CD14-positive monocyte (primary cell): ENCODE results near the gene EPHA7. TPM values are rescaled to one million over a fixed set of nuclear protein-coding genes. Genes with fewer than 3 reads are reported as not detected.

Source experiments
- DNase-seq, 3 donors: peaks; one replicate each; pipeline ENCODE4 v3.0.0-alpha.2; 2011 to 2022
- H2AFZ ChIP-seq: 2 replicates; pipeline ENCODE4 v1.6.0; 2012; ENCODE audit warnings: mild to moderate bottlenecking, low read depth, low read length, inconsistent platforms; ENCODE audit not compliant: insufficient read depth, poor library complexity, severe bottlenecking
- H3K27ac ChIP-seq, 2 donors: 1 replicate in 1 of 2; 2 replicates in 1 of 2; pipeline ENCODE4 v1.5.1; 2012 to 2013; ENCODE audit warnings: low read length in 2 of 2, control low read depth in 1 of 2, inconsistent platforms in 1 of 2, low read depth in 1 of 2, mild to moderate bottlenecking in 1 of 2
- H3K27me3 ChIP-seq, 2 donors: one replicate each; pipeline versions ENCODE4 v1.6.0 to v1.6.1; 2011 to 2013; ENCODE audit warnings: low read length in 2 of 2; ENCODE audit not compliant: control insufficient read depth in 2 of 2, insufficient read depth in 2 of 2
- H3K36me3 ChIP-seq, 2 donors: replicated peaks in 1 of 2; 1 replicate in 1 of 2; 2 replicates in 1 of 2; pipeline versions ENCODE4 v1.5.1 to v1.6.1; 2012 to 2013; ENCODE audit warnings: low read length in 2 of 2, control low read depth in 1 of 2, inconsistent platforms in 1 of 2, mild to moderate bottlenecking in 1 of 2; ENCODE audit not compliant: insufficient read depth in 2 of 2, control insufficient read depth in 1 of 2
- H3K4me1 ChIP-seq, 2 donors: 1 replicate in 1 of 2; 2 replicates in 1 of 2; pipeline versions ENCODE4 v1.5.1 to v1.6.1; 2012 to 2013; ENCODE audit warnings: low read length in 2 of 2, control low read depth in 1 of 2, inconsistent platforms in 1 of 2, mild to moderate bottlenecking in 1 of 2, moderate library complexity in 1 of 2; ENCODE audit not compliant: insufficient read depth in 2 of 2, control insufficient read depth in 1 of 2
- H3K4me2 ChIP-seq: replicated peaks from 2 replicates; pipeline ENCODE3; 2012; ENCODE audit warnings: low read length, moderate library complexity, mild to moderate bottlenecking; ENCODE audit not compliant: poor library complexity, severe bottlenecking; ENCODE audit errors: extremely low read depth
- H3K4me3 ChIP-seq, 3 experiments: fragments of 200-600 bp in 1 of 3; sonication (generic) in 1 of 3; replicated peaks in 1 of 3; 1 replicate in 2 of 3; 2 replicates in 1 of 3; pipeline ENCODE4 v1.5.1; 2011 to 2013; ENCODE audit warnings: low read length in 3 of 3, mild to moderate bottlenecking in 3 of 3, control low read depth in 2 of 3, low read depth in 2 of 3, inconsistent platforms in 1 of 3, moderate library complexity in 1 of 3
- H3K79me2 ChIP-seq: 2 replicates; pipeline ENCODE4 v1.6.0; 2012; ENCODE audit warnings: mild to moderate bottlenecking, control low read depth, inconsistent platforms, low read length, moderate library complexity; ENCODE audit not compliant: insufficient read depth
- H3K9ac ChIP-seq: 2 replicates; pipeline ENCODE4 v1.6.0; 2017; ENCODE audit warnings: low read length, mild to moderate bottlenecking; ENCODE audit not compliant: insufficient read depth, poor library complexity, severe bottlenecking
- H3K9me3 ChIP-seq, 2 donors: replicated peaks in 1 of 2; 1 replicate in 1 of 2; 2 replicates in 1 of 2; pipeline versions ENCODE4 v1.5.1 to v1.6.1; 2012 to 2013; ENCODE audit warnings: low read length in 2 of 2, control low read depth in 1 of 2; ENCODE audit not compliant: control insufficient read depth in 1 of 2, insufficient read depth in 1 of 2
- H4K20me1 ChIP-seq: 2 replicates; pipeline ENCODE4 v1.6.0; 2012; ENCODE audit warnings: mild to moderate bottlenecking, low read length, control low read depth, moderate library complexity; ENCODE audit not compliant: insufficient read depth
- H3K27ac Mint-ChIP-seq, 7 donors: one replicate each; pipeline ENCODE4 v1.8.0; 2020; ENCODE audit warnings: mild to moderate bottlenecking in 7 of 7, mixed read lengths in 7 of 7, moderate library complexity in 6 of 7, inconsistent platforms in 2 of 7
- H3K27me3 Mint-ChIP-seq, 3 donors: one replicate each; pipeline ENCODE4 v1.8.0; 2021 to 2022; ENCODE audit warnings: low read depth in 3 of 3, mild to moderate bottlenecking in 3 of 3, mixed read lengths in 3 of 3, moderate library complexity in 3 of 3, inconsistent platforms in 1 of 3
- H3K36me3 Mint-ChIP-seq, 2 donors: one replicate each; pipeline ENCODE4 v1.8.0; 2020; ENCODE audit warnings: mixed read lengths in 2 of 2, inconsistent platforms in 1 of 2, mild to moderate bottlenecking in 1 of 2
- H3K4me1 Mint-ChIP-seq: one replicate; pipeline ENCODE4 v1.8.0; 2020; ENCODE audit warnings: mild to moderate bottlenecking, mixed read lengths
- H3K4me3 Mint-ChIP-seq, 2 donors: one replicate each; pipeline ENCODE4 v1.8.0; 2020; ENCODE audit warnings: mild to moderate bottlenecking in 2 of 2, mixed read lengths in 2 of 2, moderate library complexity in 1 of 2
- H3K9me3 Mint-ChIP-seq, 7 donors: one replicate each; pipeline ENCODE4 v1.8.0; 2020 to 2022; ENCODE audit warnings: mixed read lengths in 7 of 7, mild to moderate bottlenecking in 6 of 7, moderate library complexity in 6 of 7, inconsistent platforms in 2 of 7
- CTCF ChIP-seq: fragments of 200-600 bp; IDR thresholded peaks from one replicate; pipeline ENCODE4 v1.8.0; 2022; ENCODE audit warnings: antibody characterized with exemption, mild to moderate bottlenecking
- WGBS: methylation state at CpG from one replicate; pipeline ENCODE4 v1.1.5; 2013; ENCODE audit warnings: missing lambda C conversion rate; ENCODE audit not compliant: insufficient coverage; 5-methylcytosine and 5-hydroxymethylcytosine counted together
- intact Hi-C, 2 donors: fragments of 100-400 bp; cut with micrococcal nuclease; formaldehyde crosslinking; loops; one replicate each; pipeline versions ENCODE4 v1.15.0 to v1.15.1; 2023
- polyA plus RNA-seq, 3 donors: library from polyadenylated mRNA; depleted of rRNA in 1 of 3; unstranded in 2 of 3; stranded (reverse) in 1 of 3; fragments of 300-500 nt in 2 of 3; fragments of >200 nt in 1 of 3; fragmentation: Illumina TruSeq in 2 of 3; gene quantifications; 1 replicate in 2 of 3; 2 replicates in 1 of 3; pipeline ENCODE4 v1.2.3, GENCODE V29; 2012 to 2021

The EPHA7 gene
- polyA plus RNA-seq, 3 donors, result not detected

- Histone ChIP-seq H4K20me1 (no peaks in the 10 kb centered on the region), H3K9me3 (peaks cover 0 to 24% of the 10 kb centered on the region in 2 donors), H3K4me1 (peaks cover 28 to 37% of the 10 kb centered on the region in 2 donors), H3K4me3 (peak overlapping the region; percentile 28 to 74 (median 36)), H3K79me2 (no peaks in the 10 kb centered on the region), H2AFZ (peak overlapping the region; percentile 55), H3K36me3 (no peaks in the 10 kb centered on the region), H3K4me2 (peak overlapping the region; percentile 82), H3K27me3 (peaks cover 72 to 91% of the 10 kb centered on the region in 2 donors), H3K27ac (no peak overlapping the region), H3K9ac (no peak overlapping the region)
- Mint-ChIP-seq H3K27ac (no peak overlapping the region), H3K27me3 (peaks cover 63 to 80% (median 76%) of the 10 kb centered on the region in 3 donors), H3K36me3 (peaks cover 0 to 13% of the 10 kb centered on the region in 2 donors), H3K4me3 (peak overlapping the region; percentile 81 to 94), H3K9me3 (peaks cover 0 to 21% (median 11%) of the 10 kb centered on the region in 7 donors), H3K4me1 (peaks cover 32% of the 10 kb centered on the region)
- intact Hi-C loops, result no loop called here
- TF ChIP-seq CTCF, result no peak
- DNase-seq, result no peak
- WGBS, result 1% methylated on average over 75 of the region's 89 CpGs
These were observed 703 bp downstream of the EPHA7 start for GRCh38 chr6:93418408-93419303.

- Mint-ChIP-seq H3K36me3 (peaks cover 0 to 13% of the 10 kb centered on the region in 2 donors), H3K4me1 (peaks cover 32% of the 10 kb centered on the region), H3K4me3 (peak overlapping the region in 1 of 2 donors; percentile 94), H3K9me3 (peaks cover 0 to 21% (median 11%) of the 10 kb centered on the region in 7 donors), H3K27ac (no peak overlapping the region), H3K27me3 (peaks cover 63 to 80% (median 77%) of the 10 kb centered on the region in 3 donors)
- Histone ChIP-seq H3K36me3 (no peaks in the 10 kb centered on the region), H4K20me1 (no peaks in the 10 kb centered on the region), H3K4me3 (peak overlapping the region in 1 of 3 experiments; percentile 74), H3K27me3 (peaks cover 72 to 96% of the 10 kb centered on the region in 2 donors), H3K9me3 (peaks cover 0 to 24% of the 10 kb centered on the region in 2 donors), H3K27ac (no peak overlapping the region), H3K4me2 (peak overlapping the region; percentile 82), H2AFZ (peak overlapping the region; percentile 55), H3K4me1 (peaks cover 28 to 37% of the 10 kb centered on the region in 2 donors), H3K79me2 (no peaks in the 10 kb centered on the region), H3K9ac (no peak overlapping the region)
- WGBS, result 0% methylated on average over 1 of the region's 5 CpGs
- intact Hi-C loops, result no loop called here
- no peak for DNase-seq
- no peak for TF ChIP-seq CTCF
These were observed 1.3 kb downstream of the EPHA7 start for GRCh38 chr6:93418033-93418407.
